HG02678 (cell line): ENCODE measurements around the gene MST1.

Experiments used
- ATAC-seq: cut with Tn5 transposase; IDR thresholded peaks from one replicate; pipeline ENCODE4 v1.9.1; 2021; ENCODE audit warnings: mild to moderate bottlenecking, moderate library complexity; ENCODE audit not compliant: unreplicated experiment

MST1 gene

DNA sequence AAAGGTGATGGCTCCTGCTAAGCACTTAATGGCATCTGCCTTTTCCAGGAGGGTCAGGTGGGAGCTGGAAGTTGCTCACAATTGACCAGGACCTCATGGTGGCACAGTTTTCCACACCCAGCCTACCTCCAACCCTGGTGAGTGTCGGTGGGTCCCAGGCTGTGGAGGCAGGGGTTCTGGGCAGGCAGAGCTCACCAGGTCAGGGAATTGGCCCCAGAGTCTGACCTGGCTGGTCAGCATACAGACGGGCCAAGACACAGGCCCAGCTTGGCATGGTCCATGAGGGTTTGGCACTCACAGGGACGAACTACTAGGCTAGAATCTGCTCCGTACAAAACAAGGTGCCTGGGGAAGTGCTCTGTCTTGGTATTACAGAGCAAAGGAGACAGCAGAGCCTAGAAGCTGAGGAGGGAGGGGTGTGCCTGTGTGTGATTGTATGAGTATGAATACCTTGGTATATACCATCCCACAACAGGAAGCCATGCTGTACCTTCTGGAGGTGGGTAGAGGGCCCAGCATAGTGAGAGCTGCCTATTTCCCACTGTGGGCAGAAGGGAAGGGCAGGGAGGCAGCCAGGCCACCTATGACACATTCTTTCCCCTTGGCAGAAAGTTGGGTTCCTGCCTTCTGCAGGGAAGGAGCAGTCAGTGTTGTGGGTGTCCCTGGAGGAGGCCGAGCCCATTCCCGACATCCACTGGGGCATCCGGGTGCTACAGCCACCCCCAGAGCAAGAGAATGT is 8.6 kb downstream of the MST1 start:
- no peak for ATAC-seq

DNA sequence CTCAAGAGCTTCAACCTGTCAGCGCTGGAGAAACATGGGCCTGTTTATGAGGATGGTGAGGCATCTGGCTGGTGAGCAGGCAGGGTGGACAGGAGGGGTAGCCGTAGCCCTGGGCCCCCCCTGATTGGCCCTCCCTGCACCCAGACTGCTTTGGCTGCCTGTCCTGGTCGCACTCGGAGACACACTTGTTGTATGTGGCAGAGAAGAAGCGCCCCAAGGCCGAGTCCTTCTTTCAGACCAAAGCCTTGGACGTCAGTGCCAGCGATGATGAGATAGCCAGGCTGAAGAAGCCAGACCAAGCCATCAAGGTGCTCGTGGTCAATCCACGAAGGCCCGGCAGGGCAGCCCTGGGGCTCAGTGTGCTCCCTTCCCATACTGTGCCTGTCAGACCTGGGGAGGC is 13.4 kb downstream of the MST1 start:
- no peak for ATAC-seq

DNA sequence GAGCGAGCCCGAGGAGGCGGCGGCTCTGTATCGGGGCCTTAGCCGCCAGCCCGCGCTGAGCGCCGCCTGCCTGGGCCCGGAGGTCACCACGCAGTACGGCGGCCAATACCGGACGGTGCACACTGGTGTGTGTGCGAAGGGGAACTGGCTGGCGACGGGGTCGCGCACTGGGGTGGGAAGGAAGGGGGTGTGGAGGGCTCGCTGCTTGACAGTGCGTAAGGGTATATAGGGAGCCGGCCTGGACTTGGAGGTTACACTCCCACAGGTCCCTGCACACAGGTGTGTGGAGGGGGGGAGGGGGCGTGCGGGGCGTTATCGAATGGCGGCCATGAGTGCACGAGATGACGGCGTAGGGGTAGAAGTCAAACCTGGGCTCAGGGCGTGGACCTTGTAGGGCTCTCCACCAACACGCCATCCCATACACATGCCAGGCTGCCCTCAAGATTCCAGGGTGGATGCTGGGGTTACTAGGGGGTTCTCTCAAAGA is 14.7 kb downstream of the MST1 start:
- peak; percentile 23 for ATAC-seq

DNA sequence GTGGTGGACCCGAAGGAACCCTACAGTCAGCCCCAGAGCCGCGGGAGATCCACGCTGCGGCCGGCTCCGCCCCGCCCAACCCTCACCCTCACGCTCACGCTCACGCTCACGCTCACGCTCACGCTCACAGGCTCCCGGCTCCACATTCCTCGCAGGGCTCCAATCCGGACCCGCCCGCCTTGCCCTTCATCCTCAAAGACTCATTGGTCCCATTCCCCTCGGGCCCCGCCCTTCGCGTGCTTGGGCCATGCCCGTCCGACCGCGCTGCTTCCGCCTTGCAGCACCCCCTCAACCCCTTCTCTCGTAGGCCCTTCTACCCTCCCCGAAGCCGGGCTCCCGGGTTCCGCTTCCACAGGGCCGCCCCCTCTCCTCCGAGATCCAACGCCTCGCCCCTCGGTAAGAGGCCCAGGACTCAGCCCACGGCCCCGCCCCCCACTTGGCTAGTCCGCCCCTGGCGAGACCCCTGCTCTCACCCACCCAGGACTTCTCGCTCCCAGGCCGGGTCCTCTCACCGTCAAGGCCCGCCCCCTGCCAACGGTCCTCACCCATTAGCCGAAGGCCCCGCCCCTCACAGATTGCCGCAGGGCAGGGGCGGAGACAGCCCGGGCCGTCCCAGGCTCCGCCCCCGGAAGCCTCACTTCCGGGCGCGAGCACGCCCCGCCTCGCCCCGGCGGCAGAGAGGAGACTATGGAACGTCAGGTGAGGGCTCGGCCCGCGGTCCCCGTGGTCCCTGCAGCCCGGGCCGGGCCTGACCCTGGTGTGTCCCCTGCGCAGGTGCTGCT is 15.4 kb downstream of the MST1 start, which contains the start of gene APEH:
TSS of gene APEH (plus strand) at position 637 of the 782 bp plus-strand sequence. CDS start at position 688, 51 bp downstream.
- ATAC-seq = peak; percentile 79

DNA sequence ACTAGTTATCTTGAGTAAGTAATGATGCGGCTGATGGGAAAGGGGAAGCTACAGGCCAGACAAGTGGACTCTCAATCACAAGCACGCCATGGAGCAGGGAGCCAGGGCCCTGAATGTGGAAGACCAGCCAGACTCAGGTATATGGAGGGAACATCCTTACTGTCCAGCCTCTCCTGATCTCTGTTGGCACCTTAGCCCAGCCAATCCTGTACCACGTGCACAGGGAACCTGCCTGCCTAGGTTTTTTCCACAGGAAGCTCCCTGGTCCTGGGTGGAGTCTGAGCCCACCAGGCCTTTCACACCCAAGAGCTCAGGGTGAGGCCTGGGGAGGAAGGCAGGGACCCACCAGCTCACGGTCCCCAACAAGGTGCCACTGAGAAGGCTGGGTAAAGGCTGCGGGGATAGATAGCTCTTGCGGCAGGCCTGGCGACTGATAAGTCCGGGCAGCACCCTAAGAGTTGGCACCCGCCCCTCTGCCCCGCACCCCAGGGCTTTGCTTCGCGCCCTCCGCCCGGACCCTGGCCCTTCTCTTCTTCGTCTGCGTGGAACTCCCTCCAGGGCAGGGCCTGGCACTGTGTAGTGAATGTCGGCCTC is 16.1 kb downstream of the MST1 start:
- no peak for ATAC-seq

DNA sequence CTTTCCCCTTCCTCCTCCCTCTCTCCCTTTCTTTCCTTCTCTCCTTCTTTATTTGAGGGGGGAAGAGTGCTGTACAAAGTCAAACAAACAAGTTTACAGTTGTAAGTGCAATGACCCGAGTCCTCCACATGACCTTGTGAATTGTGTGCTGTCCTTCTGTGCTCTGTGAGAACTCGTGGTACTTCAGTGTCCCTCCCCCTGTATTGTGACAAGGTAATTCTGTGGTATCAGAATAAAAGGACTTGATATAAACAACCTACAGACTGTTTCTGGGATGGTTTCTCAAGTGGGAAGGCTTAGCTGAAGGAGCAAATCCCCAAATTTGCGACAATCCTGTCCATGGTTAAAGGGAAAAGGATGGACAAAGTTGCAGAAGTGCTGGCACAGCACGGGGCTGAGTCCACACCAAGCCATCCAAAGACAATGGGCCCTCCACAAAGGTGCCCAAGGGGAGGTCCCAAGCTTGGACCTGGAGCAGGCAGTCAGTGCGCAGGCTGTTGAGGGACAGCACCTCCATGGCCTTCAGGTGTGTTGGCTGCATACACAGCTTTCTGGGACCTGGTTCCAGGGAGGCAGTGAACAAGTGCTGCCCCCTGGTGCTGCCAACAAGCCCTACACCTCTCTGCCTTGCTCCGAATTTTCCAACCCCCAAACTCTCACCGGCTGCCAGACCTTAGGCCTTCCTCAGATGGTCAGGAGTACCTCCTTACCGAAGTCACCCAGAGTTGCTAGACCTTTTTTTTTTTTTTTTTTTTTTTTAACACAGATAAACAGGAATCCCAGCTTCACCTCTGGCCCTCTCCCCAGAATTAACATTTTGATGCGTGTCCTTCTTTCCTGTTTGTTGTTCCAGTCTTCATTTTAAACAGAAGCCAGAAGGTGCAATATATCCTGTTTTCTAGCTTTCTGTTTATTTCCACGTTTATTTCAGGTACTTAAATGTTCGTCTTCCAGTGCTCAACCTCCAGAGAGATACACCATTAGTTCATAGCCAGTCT is 17.7 kb downstream of the MST1 start:
- no peak for ATAC-seq

DNA sequence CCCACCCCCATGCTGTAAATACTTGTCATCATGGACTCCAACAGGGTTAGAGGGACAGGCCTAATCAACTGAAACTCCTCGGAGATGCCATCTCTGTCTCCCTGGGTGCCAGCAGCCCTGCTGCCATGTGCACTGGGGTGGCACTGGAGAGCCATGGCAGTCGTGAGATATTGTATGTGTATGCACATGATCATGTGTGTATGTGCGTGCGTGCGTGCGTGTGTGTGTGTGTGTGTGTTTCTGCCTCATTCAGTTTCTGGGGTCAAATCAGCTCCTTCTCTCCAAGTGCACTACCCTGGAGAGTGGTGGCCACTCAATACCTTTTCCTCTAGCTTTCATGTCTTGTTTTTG is 18.4 kb downstream of the MST1 start:
- no peak for ATAC-seq

DNA sequence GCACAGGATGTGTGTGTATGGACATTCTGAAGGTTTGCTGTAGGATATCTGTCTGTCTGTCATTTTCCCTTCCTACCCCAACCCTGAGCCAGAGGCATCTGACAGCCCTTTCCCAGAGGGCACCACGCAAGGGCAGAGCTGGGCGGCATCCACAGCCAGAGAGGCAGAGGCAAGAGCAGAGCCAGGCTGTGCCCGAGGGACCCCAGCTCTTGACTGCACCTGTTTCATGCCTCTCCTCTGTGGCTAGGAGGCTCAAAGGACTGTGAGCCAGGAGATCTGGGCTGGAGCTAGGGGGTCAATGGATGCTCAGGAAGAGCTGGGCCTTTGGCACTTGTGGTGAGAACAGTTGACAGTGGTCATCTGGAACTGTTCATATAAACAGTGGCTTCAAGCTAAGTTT is 19.9 kb downstream of the MST1 start:
- no peak for ATAC-seq

DNA sequence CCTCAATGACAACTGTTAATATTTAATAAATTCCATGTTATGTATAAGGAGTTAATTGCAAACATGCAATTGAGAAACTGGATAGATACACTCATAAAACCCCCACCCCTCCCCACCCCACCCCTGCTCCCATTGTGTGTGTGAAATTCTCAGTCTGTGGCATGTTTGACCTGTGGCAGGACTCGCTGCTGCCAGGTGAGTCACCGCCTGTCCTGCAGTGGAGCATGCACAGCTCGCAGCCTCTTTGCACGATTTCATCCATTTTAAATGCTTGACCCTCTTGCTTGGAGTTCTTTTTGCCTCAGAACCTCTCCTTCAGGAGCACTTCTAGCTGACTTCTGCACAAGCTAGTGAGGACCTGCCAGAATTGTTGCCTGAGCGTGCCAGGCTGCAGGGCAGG is 20.4 kb downstream of the MST1 start:
- no peak for ATAC-seq

DNA sequence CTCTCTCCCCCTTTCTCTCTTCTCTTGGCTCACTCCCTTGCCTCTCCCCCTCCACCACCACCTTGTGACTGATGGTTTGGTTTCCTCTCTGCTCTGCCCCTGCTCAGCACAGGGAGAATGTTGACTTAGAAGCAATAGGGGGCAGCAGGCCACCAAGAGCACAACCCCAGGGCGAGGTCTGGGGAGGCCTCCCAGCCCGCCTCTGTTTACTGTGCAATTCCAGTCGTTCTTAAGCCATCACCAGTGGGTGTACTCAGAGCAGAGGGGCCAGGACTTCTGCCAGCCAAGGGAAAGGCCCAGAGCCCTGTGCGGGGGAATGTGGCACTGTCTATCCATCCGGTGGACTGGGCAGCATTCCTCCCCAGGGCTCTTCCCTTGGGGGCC is 20.9 kb downstream of the MST1 start:
- no peak for ATAC-seq

DNA sequence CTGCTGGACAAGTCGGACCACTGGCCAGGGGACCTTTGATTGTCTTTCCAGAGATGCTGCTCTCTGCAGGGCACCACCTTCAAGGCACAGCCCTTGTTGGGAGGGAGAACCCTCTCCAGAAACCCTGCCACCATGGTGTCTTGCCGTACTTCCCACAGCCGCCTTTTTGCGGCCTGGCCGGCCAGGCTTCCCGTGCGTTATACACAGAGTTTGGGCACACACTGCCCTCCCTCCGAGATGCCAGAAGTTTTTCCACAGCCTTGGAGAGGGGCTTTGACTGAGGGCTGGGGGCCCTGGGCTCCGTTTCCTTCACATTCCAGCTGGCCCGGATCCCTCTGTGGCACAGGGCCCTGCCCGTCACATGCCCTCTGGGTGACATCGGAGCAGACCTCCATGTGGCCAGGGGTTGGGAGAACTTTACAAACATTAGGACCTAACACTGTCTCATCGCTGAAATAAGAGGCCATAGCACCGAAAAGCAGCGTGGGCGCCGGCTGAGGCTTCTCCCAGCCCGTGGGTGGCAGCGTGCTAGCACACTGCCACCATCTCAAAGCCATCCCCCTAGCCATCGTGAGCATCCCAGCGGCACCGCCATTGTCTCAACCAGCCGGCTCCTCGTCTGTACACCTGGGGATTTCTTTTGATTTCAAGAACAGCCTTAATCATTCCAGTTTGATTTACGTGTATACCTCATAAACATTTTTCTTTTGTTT is 21.4 kb downstream of the MST1 start:
- no peak for ATAC-seq

DNA sequence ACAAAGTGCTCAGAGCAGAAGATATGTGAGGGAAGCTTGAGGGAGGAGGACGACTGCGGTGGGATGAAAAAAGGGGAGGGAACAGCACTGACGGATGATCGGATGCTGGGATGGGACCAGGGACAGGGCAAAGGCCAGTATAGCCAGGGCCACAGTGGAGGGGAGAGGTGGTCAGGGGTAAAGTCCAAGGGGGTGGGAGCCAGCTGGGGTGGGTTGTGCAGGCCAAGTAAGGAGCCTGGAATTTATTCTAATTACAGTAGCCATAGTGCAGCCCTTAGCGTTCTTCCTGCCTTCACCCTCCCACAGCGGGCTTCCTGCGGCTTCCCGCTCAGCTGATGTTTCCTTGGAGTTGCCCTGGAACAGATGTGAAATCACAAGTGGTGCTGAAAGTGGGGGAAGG is 22.7 kb downstream of the MST1 start:
- no peak for ATAC-seq

DNA sequence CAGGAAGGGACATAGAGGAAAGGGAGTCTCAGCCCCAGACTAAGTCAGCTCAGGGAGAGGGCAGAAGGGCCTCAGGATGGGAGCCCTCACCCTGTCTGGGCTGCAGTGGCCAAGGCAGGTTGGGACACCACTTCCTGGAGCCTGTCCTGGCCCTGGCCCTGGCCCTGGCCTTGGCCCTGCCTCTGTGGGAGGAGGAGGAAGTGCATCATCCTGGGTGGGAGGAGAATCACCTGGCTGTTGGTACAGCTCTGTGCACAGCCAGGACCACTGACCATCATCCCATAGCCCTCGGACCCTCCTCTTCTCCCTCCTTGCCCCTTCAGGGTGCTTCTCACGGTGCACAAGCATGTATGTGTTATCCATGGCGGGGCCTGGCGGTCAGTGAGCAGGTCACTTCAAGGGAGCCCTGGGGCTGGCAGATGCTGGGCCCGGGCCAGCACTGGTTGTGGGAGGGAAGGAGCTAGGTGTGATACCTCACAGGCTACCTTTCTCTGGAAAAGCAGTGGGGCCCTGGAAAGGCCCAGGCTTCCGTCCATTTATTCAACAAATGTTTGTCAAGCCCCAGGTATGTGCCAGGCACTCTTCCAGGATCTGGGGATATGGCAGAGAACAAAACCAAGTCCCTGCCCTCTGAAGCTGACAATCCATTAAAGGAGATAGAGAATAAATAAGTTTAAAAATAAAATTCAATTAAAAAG is 23.3 kb downstream of the MST1 start:
- ATAC-seq = no peak

DNA sequence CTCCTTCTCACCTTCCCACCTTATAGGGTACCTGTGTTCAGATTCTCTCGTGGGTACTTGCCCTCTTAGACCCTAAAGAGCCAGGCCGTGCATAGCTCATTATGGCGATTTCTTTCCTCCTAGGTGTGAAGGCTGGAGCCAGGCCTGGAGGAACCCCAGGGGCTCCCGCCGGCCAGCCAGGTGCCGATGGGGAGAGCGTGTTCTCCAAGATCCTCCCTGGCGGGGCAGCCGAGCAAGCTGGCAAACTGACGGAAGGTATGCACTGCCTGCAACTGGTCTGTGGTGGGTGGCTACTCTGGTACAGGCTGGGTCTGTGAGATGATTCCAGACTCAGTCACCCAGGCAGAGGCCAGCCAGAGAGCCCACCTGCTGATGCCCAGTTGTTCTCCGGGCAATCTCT is 25.0 kb downstream of the MST1 start:
- no peak for ATAC-seq

DNA sequence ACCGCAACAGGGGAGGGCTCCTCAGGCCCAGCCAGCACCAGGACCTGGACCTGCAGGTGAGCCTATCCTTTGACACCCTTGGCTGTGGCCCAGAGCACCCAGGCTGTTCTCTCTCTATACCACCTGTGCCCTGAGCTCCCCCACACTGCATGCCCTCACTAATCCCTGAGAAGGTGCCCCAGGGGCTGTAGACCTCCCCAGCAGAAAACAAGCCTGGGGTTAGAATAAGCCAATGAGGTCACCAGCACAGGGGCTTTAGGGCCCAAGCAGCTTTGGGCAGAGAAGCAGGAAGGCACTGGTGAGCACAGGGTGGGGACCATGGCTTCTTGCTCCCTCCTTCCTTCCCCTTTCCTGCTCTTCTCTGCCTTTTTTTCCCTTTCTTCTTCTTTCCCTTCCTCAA is 25.4 kb downstream of the MST1 start:
- no peak for ATAC-seq

DNA sequence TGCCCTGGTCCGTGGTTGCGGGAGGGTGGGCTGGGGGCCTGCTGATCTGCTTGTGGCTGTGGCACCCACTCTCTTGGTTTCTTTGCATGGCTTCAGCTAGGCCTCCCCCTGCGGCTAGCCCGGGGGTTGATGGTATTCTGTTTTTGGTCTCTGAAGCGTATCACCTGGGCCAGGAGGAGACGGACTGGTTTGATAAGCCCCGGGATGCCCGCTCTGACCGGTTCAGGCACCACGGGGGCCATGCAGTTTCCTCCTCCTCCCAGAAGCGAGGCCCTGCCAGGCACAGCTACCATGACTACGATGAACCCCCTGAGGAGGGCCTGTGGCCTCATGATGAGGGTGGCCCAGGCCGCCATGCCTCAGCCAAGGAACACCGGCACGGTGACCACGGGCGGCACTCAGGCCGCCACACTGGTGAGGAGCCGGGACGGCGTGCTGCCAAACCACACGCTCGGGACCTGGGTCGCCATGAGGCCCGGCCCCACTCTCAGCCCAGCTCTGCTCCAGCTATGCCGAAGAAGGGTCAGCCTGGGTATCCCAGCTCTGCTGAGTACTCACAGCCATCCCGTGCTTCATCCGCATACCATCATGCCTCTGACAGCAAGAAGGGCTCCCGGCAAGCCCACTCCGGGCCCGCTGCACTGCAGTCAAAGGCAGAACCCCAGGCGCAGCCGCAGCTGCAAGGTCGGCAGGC is 26.4 kb downstream of the MST1 start:
- no peak for ATAC-seq

DNA sequence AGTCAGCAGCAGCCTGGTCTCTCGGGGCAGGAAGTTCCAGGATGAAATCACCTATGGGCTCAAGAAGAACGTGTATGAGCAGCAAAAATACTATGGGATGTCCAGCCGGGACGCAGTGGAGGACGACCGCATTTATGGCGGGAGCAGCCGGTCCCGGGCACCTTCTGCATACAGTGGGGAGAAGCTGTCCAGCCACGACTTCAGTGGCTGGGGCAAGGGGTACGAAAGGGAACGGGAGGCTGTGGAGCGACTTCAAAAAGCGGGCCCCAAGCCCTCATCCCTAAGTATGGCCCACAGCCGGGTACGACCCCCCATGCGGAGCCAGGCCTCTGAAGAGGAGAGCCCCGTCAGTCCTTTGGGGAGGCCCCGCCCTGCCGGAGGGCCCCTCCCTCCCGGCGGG is 27.3 kb downstream of the MST1 start:
- ATAC-seq = no peak

DNA sequence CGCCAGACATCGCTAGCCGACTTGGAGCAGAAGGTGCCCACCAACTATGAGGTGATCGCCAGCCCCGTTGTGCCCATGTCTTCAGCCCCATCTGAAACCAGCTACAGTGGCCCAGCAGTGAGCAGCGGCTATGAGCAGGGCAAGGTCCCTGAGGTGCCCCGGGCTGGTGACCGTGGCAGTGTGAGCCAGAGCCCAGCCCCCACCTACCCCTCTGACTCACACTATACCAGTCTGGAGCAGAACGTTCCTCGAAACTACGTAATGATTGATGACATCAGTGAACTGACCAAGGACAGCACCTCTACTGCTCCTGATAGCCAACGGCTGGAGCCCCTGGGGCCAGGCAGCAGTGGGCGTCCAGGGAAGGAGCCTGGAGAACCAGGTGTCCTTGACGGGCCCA is 28.0 kb downstream of the MST1 start:
- ATAC-seq = no peak

DNA sequence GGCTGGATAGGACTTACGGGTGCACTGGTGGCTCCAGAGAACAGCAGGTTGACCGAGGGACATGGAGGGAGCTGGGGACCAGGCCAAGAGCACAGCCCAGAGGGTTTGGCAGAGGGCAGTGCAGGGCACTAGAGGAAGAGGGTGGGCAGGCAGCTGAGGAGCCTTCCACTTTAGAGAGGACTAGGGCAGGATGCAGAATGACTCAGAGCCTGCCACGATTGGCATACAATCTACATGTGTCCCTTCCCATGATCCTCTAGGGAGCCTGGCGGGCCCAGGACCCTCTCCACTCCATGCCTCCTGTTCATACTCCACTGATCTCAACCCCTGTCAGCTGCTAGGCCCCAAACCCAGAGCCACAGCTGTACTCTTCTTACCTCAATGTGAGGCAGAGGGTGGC is 29.5 kb downstream of the MST1 start:
- ATAC-seq = no peak
